Loucy (cell line): ENCODE measurements around the gene MSANTD1.

Source experiments
- EZH2phosphoT487 ChIP-seq: fragments of 200-600 bp; IDR thresholded peaks from 2 replicates; pipeline ENCODE4 v1.6.1; 2018; ENCODE audit warnings: antibody characterized with exemption, mild to moderate bottlenecking, moderate library complexity, borderline replicate concordance
- TF ChIP-seq, protein P1 (sequence below): fragments of 200-600 bp; sonication (generic); conservative IDR thresholded peaks from 2 replicates; pipeline ENCODE4 v1.5.1; 2014; ENCODE audit warnings: mild to moderate bottlenecking, antibody characterized with exemption, low read length

DNA sequence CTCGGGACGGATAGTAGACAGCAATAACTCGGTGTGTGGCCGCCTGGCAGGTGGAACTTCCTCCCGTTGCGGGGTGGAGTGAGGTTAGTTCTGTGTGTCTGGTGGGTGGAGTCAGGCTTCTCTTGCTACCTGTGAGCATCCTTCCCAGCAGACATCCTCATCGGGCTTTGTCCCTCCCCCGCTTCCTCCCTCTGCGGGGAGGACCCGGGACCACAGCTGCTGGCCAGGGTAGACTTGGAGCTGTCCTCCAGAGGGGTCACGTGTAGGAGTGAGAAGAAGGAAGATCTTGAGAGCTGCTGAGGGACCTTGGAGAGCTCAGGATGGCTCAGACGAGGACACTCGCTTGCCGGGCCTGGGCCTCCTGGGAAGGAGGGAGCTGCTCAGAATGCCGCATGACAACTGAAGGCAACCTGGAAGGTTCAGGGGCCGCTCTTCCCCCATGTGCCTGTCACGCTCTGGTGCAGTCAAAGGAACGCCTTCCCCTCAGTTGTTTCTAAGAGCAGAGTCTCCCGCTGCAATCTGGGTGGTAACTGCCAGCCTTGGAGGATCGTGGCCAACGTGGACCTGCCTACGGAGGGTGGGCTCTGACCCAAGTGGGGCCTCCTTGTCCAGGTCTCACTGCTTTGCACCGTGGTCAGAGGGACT is 5.7 kb upstream of the MSANTD1 start:
- TF ChIP-seq, protein P1, sequence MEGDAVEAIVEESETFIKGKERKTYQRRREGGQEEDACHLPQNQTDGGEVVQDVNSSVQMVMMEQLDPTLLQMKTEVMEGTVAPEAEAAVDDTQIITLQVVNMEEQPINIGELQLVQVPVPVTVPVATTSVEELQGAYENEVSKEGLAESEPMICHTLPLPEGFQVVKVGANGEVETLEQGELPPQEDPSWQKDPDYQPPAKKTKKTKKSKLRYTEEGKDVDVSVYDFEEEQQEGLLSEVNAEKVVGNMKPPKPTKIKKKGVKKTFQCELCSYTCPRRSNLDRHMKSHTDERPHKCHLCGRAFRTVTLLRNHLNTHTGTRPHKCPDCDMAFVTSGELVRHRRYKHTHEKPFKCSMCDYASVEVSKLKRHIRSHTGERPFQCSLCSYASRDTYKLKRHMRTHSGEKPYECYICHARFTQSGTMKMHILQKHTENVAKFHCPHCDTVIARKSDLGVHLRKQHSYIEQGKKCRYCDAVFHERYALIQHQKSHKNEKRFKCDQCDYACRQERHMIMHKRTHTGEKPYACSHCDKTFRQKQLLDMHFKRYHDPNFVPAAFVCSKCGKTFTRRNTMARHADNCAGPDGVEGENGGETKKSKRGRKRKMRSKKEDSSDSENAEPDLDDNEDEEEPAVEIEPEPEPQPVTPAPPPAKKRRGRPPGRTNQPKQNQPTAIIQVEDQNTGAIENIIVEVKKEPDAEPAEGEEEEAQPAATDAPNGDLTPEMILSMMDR: no peak
- TF ChIP-seq EZH2phosphoT487: no peak
